ENCODE measurements around the gene VAT1. TPM values are rescaled to one million over a fixed set of nuclear protein-coding genes. Genes with fewer than 3 reads are reported as not detected.

VAT1 gene
- total and polyA plus RNA-seq, 9 donors = 50.4 to 95.3 (median 75.9) TPM

GRCh38 chr17:43019418-43019817 lies 2.8 kb downstream of the VAT1 start:
- 45% methylated on average over 3 of the region's 7 CpGs for WGBS (ENCODE audit: insufficient coverage)
- Histone ChIP-seq H3K27me3 (ENCODE audit: control insufficient read depth, insufficient read depth, low read length) (no peaks in the 10 kb centered on the region), H3K9me3 (replicated peaks; ENCODE audit: control insufficient read depth, low read depth, low read length) (no peaks in the 10 kb centered on the region), H3K36me3 (ENCODE audit: control insufficient read depth, insufficient read depth, low read length) (peaks cover 40% of the 10 kb centered on the region), H3K27ac (ENCODE audit: low read length) (peak overlapping the region; percentile 67), H3K4me1 (ENCODE audit: control insufficient read depth, insufficient read depth, low read length) (peaks cover 48% of the 10 kb centered on the region), H3K4me3 (ENCODE audit: low read length) (no peak overlapping the region)
- DNase-seq = peak; percentile 43

DNA sequence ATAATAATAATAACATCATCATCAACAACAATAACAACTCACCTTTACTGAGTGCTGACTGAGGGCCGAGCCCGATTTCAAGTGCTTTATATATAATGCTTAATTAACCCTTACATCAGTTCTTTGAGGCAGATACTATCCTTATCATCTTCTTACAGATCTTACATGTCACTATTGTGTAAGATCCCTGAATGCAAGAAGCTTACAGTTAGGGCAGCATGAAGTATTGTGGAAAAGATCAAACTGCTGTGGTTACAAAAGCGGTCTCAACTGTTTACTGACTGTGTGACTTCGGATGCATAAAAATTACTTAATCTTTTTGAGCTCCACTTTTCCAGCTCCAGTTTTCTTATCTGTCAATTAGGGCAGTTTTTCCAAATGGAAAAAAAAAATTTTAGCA lies 3.3 kb downstream of the VAT1 start:
- H3K4me3 ChIP-seq (ENCODE audit: low read length) = no peak overlapping the region
- H3K36me3 ChIP-seq (ENCODE audit: control insufficient read depth, insufficient read depth, low read length) = peaks cover 45% of the 10 kb centered on the region
- peak overlapping the region; percentile 67 for H3K27ac ChIP-seq (ENCODE audit: low read length)
- no peaks in the 10 kb centered on the region for H3K9me3 ChIP-seq (replicated peaks; ENCODE audit: control insufficient read depth, low read depth, low read length)
- DNase-seq = no peak
- no peaks in the 10 kb centered on the region for H3K27me3 ChIP-seq (ENCODE audit: control insufficient read depth, insufficient read depth, low read length)
- no CpG with 5 or more reads among the region's 4 CpGs for WGBS (ENCODE audit: insufficient coverage)
- peaks cover 46% of the 10 kb centered on the region for H3K4me1 ChIP-seq (ENCODE audit: control insufficient read depth, insufficient read depth, low read length)

- WGBS (ENCODE audit: insufficient coverage) = 55% methylated on average over 16 of the region's 19 CpGs
- Histone ChIP-seq H3K36me3 (ENCODE audit: control insufficient read depth, insufficient read depth, low read length) (peaks cover 52% of the 10 kb centered on the region), H3K27me3 (ENCODE audit: control insufficient read depth, insufficient read depth, low read length) (no peaks in the 10 kb centered on the region), H3K27ac (ENCODE audit: low read length) (no peak overlapping the region), H3K4me1 (ENCODE audit: control insufficient read depth, insufficient read depth, low read length) (peaks cover 46% of the 10 kb centered on the region), H3K4me3 (ENCODE audit: low read length) (no peak overlapping the region), H3K9me3 (replicated peaks; ENCODE audit: control insufficient read depth, low read depth, low read length) (no peaks in the 10 kb centered on the region)
- DNase-seq = no peak
Measured at GRCh38 chr17:43018008-43018853, 4.0 kb downstream of the VAT1 start.

DNA sequence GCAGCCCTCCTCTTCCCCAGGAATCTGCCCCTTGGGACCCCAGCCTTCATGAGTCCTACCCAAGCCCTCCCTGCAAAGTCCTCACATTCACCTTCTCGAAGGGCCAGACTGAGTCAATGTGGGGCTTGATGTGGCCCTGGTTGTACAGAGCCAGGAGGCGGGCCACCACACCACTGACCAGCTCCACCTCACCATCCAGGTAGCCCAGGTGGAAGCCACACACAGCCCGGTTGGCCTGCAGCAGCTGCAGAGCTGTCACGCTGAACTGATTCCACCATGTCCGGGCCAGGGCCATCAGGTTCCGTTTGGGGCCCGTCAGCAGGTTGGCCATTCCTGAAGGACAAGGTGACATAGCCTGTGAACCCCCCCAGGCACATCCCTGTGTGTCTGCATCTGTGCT lies 6.0 kb downstream of the VAT1 start:
- DNase-seq = no peak
- no peak overlapping the region for H3K4me3 ChIP-seq (ENCODE audit: low read length)
- H3K4me1 ChIP-seq (ENCODE audit: control insufficient read depth, insufficient read depth, low read length) = peaks cover 43% of the 10 kb centered on the region
- 88% methylated on average over 6 of the region's 7 CpGs for WGBS (ENCODE audit: insufficient coverage)
- no peak overlapping the region for H3K27ac ChIP-seq (ENCODE audit: low read length)
- H3K36me3 ChIP-seq (ENCODE audit: control insufficient read depth, insufficient read depth, low read length) = peaks cover 64% of the 10 kb centered on the region
- H3K9me3 ChIP-seq (replicated peaks; ENCODE audit: control insufficient read depth, low read depth, low read length) = no peaks in the 10 kb centered on the region
- H3K27me3 ChIP-seq (ENCODE audit: control insufficient read depth, insufficient read depth, low read length) = no peaks in the 10 kb centered on the region

GRCh38 chr17:43015579-43015978 lies 6.6 kb downstream of the VAT1 start:
- peak overlapping the region; percentile 72 for H3K27ac ChIP-seq (ENCODE audit: low read length)
- H3K9me3 ChIP-seq (replicated peaks; ENCODE audit: control insufficient read depth, low read depth, low read length) = no peaks in the 10 kb centered on the region
- no peak for DNase-seq
- H3K4me3 ChIP-seq (ENCODE audit: low read length) = no peak overlapping the region
- no peaks in the 10 kb centered on the region for H3K27me3 ChIP-seq (ENCODE audit: control insufficient read depth, insufficient read depth, low read length)
- 44% methylated on average over 3 of the region's 9 CpGs for WGBS (ENCODE audit: insufficient coverage)
- H3K36me3 ChIP-seq (ENCODE audit: control insufficient read depth, insufficient read depth, low read length) = peaks cover 64% of the 10 kb centered on the region
- peaks cover 38% of the 10 kb centered on the region for H3K4me1 ChIP-seq (ENCODE audit: control insufficient read depth, insufficient read depth, low read length)

DNA sequence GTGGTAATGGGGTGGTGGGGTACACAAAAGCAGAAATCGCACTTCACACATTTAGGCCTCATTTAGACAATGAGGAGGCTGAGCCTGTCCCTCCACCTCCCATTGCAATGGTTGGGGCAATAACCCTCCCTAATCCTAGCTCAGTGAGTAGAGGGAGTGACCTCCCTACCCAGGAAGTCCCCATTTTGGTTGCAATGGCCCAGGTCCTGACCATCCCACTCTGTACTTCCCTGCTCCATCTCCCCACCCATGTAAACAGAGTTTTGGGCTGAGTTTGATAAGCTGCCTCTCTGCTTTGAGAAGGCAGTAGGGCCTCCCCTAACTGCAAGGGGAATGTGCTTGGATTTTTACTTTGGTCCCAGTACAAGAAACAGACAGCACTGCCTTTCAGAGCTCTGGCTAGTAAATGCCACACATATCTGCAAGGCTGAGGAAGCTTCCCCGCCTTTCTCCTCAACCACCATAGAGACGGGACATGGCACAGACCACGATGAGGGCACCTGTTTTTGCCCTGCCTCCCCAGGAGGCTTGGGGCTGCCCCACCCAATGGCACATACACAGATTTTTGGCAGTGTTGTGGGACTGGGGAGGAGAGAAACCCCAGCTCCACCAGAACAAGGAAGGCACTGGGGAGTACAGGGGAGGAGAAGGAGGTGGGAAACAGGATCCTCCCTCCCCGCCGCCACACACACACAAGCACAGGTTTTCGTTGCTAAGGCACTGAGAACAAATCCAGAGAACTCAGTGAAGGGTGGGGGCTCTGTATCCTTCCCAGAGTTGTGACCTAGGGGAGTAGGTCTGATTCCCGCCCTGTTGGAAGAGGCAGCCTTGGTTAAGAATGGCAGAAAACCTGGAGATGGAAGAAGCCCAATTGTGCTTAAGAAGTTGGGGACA lies 7.3 kb downstream of the VAT1 start:
- no peak overlapping the region for H3K4me3 ChIP-seq (ENCODE audit: low read length)
- peaks cover 61% of the 10 kb centered on the region for H3K36me3 ChIP-seq (ENCODE audit: control insufficient read depth, insufficient read depth, low read length)
- DNase-seq = peak; percentile 35
- H3K27ac ChIP-seq (ENCODE audit: low read length) = peak overlapping the region; percentile 72
- no peaks in the 10 kb centered on the region for H3K27me3 ChIP-seq (ENCODE audit: control insufficient read depth, insufficient read depth, low read length)
- peaks cover 32% of the 10 kb centered on the region for H3K4me1 ChIP-seq (ENCODE audit: control insufficient read depth, insufficient read depth, low read length)
- WGBS (ENCODE audit: insufficient coverage) = 50% methylated on average over 1 of the region's 8 CpGs
- H3K9me3 ChIP-seq (replicated peaks; ENCODE audit: control insufficient read depth, low read depth, low read length) = no peaks in the 10 kb centered on the region

DNA sequence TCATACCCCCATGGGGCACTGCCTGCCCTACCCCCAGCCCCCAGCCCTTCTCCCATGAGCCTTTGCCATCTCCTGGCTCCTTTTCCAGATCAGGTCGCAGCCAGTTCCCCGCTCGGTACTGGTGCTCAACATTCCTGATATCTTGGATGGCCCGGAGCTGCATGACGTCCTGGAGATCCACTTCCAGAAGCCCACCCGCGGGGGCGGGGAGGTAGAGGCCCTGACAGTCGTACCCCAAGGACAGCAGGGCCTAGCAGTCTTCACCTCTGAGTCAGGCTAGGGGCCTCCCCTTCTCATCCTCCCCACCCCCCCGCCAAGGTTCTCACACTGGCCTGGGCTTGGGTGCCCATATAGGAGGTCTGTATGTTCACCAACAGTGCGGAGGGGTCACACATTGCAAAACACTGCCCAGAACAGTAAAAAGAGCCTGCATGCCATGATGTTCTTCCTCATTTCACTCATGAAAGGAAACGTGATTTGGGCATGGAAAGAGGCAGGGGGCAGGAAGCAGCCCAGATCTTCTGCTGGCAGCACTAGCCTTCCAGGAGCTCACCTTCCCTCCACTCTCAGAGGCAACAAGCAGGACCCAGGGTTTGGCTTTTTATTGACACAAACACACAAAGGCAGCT lies 8.1 kb downstream of the VAT1 start:
- H3K36me3 ChIP-seq (ENCODE audit: control insufficient read depth, insufficient read depth, low read length) = peaks cover 58% of the 10 kb centered on the region
- H3K27me3 ChIP-seq (ENCODE audit: control insufficient read depth, insufficient read depth, low read length) = no peaks in the 10 kb centered on the region
- no peak overlapping the region for H3K4me3 ChIP-seq (ENCODE audit: low read length)
- no peak for DNase-seq
- H3K4me1 ChIP-seq (ENCODE audit: control insufficient read depth, insufficient read depth, low read length) = peaks cover 24% of the 10 kb centered on the region
- no peaks in the 10 kb centered on the region for H3K9me3 ChIP-seq (replicated peaks; ENCODE audit: control insufficient read depth, low read depth, low read length)
- 78% methylated on average over 8 of the region's 12 CpGs for WGBS (ENCODE audit: insufficient coverage)
- H3K27ac ChIP-seq (ENCODE audit: low read length) = peak overlapping the region; percentile 72

DNA sequence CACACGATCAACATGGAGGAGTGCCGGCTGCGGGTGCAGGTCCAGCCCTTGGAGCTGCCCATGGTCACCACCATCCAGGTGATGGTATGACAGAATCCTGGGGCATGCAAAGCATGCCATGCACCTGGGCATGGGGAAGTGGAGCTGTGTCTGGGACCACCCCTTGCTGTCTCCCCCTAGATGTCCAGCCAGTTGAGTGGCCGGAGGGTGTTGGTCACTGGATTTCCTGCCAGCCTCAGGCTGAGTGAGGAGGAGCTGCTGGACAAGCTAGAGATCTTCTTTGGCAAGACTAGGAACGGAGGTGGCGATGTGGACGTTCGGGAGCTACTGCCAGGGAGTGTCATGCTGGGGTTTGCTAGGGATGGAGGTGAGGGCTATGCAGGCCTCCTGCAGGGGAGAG lies 8.9 kb downstream of the VAT1 start:
- no peaks in the 10 kb centered on the region for H3K9me3 ChIP-seq (replicated peaks; ENCODE audit: control insufficient read depth, low read depth, low read length)
- H3K4me3 ChIP-seq (ENCODE audit: low read length) = no peak overlapping the region
- 78% methylated on average over 8 of the region's 8 CpGs for WGBS (ENCODE audit: insufficient coverage)
- H3K27me3 ChIP-seq (ENCODE audit: control insufficient read depth, insufficient read depth, low read length) = no peaks in the 10 kb centered on the region
- H3K36me3 ChIP-seq (ENCODE audit: control insufficient read depth, insufficient read depth, low read length) = peaks cover 58% of the 10 kb centered on the region
- no peak for DNase-seq
- H3K27ac ChIP-seq (ENCODE audit: low read length) = no peak overlapping the region
- H3K4me1 ChIP-seq (ENCODE audit: control insufficient read depth, insufficient read depth, low read length) = peaks cover 22% of the 10 kb centered on the region

- H3K4me3 ChIP-seq (ENCODE audit: low read length) = no peak overlapping the region
- no peak overlapping the region for H3K27ac ChIP-seq (ENCODE audit: low read length)
- H3K27me3 ChIP-seq (ENCODE audit: control insufficient read depth, insufficient read depth, low read length) = no peaks in the 10 kb centered on the region
- no peak for DNase-seq
- peaks cover 24% of the 10 kb centered on the region for H3K4me1 ChIP-seq (ENCODE audit: control insufficient read depth, insufficient read depth, low read length)
- WGBS (ENCODE audit: insufficient coverage) = 72% methylated on average over 11 of the region's 15 CpGs
- H3K9me3 ChIP-seq (replicated peaks; ENCODE audit: control insufficient read depth, low read depth, low read length) = no peaks in the 10 kb centered on the region
- H3K36me3 ChIP-seq (ENCODE audit: control insufficient read depth, insufficient read depth, low read length) = peaks cover 46% of the 10 kb centered on the region
Measured at GRCh38 chr17:43011728-43012472, 10.3 kb downstream of the VAT1 start.

Measured in muscle of leg (tissue), 11 donors.